ENCODE results near the gene NIPSNAP2. TPM values are rescaled to one million over a fixed set of nuclear protein-coding genes. Genes with fewer than 3 reads are reported as not detected.
"Not testable (repeated sequence)": the region's sequence is repeated elsewhere in the genome, so short reads cannot be mapped to it uniquely, and the experiment has no call there.

NIPSNAP2 gene
- total and polyA plus RNA-seq, 9 donors = 67.7 to 103 (median 82.4) TPM

- not testable (repeated sequence) for H3K27ac ChIP-seq (ENCODE audit: low read length); H3K27me3 ChIP-seq (ENCODE audit: control insufficient read depth, insufficient read depth, low read length); DNase-seq; H3K36me3 ChIP-seq (ENCODE audit: control insufficient read depth, insufficient read depth, low read length); H3K4me1 ChIP-seq (ENCODE audit: control insufficient read depth, insufficient read depth, low read length); H3K9me3 ChIP-seq (replicated peaks; ENCODE audit: control insufficient read depth, low read depth, low read length)
- 20% methylated on average over 13 of the region's 19 CpGs for WGBS (ENCODE audit: insufficient coverage)
- peak overlapping the region; percentile 84 for H3K4me3 ChIP-seq (ENCODE audit: low read length)
Measured at GRCh38 chr7:55952352-55952671, 12.1 kb upstream of the NIPSNAP2 start.

DNA sequence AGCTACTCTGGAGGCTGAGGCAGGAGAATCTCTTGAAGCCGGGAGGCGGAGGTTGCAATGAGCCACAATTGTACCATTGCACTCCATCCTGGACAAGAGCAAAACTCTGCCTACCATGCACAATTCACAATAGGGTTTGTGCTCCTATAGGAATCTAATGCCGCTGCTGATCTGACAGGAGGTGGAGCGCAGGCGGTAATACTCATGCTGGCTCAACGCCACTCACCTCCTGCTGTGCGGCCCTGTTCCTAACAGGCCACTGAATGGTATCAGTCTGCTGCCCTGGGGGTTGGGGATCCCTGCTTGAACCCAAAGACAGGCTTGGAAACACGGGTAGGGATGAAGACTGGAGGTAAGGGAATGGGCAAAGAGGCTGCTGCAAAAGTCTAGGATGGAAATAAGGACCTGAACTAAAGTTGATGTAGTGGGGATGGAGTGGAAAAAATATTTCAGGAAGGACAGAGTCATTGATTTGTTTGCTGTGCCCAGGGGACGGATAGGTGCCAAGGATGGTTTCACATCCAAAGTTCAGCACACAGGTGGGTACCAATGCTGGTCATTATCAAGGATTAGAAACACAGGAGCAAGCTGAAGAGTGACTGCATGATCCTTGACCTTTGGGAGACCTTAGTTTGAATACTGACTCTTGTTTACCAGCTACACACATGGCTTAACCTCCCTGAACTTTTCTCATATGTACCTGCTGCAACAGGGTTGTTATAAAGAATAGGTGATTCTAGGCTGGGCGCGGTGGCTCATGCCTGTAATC lies 10.5 kb upstream of the NIPSNAP2 start:
- no peaks in the 10 kb centered on the region for H3K9me3 ChIP-seq (replicated peaks; ENCODE audit: control insufficient read depth, low read depth, low read length)
- DNase-seq = no peak
- 95% methylated on average over 9 of the region's 11 CpGs for WGBS (ENCODE audit: insufficient coverage)
- peaks cover 4% of the 10 kb centered on the region for H3K4me1 ChIP-seq (ENCODE audit: control insufficient read depth, insufficient read depth, low read length)
- H3K4me3 ChIP-seq (ENCODE audit: low read length) = no peak overlapping the region
- H3K36me3 ChIP-seq (ENCODE audit: control insufficient read depth, insufficient read depth, low read length) = peaks cover 9% of the 10 kb centered on the region
- H3K27ac ChIP-seq (ENCODE audit: low read length) = no peak overlapping the region
- H3K27me3 ChIP-seq (ENCODE audit: control insufficient read depth, insufficient read depth, low read length) = no peaks in the 10 kb centered on the region

DNA sequence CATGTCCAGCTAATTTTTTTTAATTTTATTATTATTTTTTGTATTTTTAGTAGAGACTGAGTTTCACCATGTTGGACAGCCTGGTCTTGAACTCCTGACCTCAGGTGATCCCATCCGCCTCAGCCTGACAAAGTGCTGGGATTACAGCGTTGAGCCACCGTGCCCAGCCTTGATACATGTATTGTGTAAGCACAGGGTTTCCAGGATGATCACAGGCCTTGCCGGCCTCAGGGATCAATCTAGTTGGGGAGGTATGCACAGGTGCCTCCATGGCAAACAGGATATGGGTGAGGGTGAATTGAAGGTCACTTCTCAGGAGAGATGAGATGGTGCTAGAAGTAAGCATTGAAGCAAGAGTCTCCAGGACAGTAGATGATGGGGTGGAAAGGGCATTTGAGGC lies 7.2 kb upstream of the NIPSNAP2 start:
- Histone ChIP-seq H3K27me3 (ENCODE audit: control insufficient read depth, insufficient read depth, low read length) (no peaks in the 10 kb centered on the region), H3K4me1 (ENCODE audit: control insufficient read depth, insufficient read depth, low read length) (peaks cover 4% of the 10 kb centered on the region), H3K9me3 (replicated peaks; ENCODE audit: control insufficient read depth, low read depth, low read length) (no peaks in the 10 kb centered on the region), H3K4me3 (ENCODE audit: low read length) (no peak overlapping the region), H3K27ac (ENCODE audit: low read length) (no peak overlapping the region), H3K36me3 (ENCODE audit: control insufficient read depth, insufficient read depth, low read length) (peaks cover 9% of the 10 kb centered on the region)
- WGBS (ENCODE audit: insufficient coverage) = 89% methylated on average over 4 of the region's 4 CpGs
- DNase-seq = no peak

GRCh38 chr7:55962014-55962413 lies 2.4 kb upstream of the NIPSNAP2 start:
- Histone ChIP-seq H3K9me3 (replicated peaks; ENCODE audit: control insufficient read depth, low read depth, low read length) (no peaks in the 10 kb centered on the region), H3K4me1 (ENCODE audit: control insufficient read depth, insufficient read depth, low read length) (peaks cover 17% of the 10 kb centered on the region), H3K27ac (ENCODE audit: low read length) (no peak overlapping the region), H3K36me3 (ENCODE audit: control insufficient read depth, insufficient read depth, low read length) (peaks cover 5% of the 10 kb centered on the region), H3K4me3 (ENCODE audit: low read length) (no peak overlapping the region), H3K27me3 (ENCODE audit: control insufficient read depth, insufficient read depth, low read length) (no peaks in the 10 kb centered on the region)
- 65% methylated on average over 2 of the region's 3 CpGs for WGBS (ENCODE audit: insufficient coverage)
- no peak for DNase-seq

DNA sequence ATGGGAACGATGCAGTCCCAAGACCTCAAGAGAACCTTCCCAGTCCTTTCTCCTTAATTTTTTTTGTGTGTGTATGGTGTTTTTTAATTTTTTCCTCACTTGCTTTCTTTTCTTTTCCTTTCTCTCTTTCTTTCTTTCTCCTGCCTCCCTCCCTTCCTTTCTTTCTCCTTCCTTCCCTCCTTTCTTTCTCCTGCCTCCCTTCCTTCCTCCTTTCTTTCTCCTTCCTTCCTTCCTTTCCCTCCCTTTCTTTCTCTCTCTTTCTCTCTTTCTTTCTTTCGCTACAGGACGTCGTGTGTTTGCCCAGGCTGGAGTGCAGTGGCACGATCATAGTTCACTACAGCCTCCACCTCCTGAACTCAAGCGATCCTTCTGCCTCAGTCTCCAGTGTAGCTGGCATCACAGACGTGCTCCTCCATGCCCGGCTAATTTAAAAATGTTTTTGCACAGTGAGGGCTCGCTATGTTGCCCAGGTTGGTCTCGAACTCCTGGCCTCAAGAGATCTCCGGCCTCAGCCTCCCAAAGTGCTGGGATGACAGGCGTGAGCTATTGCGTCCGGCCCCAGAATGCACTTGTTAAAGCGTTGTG lies 709 bp upstream of the NIPSNAP2 start:
- no peaks in the 10 kb centered on the region for H3K27me3 ChIP-seq (ENCODE audit: control insufficient read depth, insufficient read depth, low read length)
- H3K36me3 ChIP-seq (ENCODE audit: control insufficient read depth, insufficient read depth, low read length) = peaks cover 14% of the 10 kb centered on the region
- H3K4me3 ChIP-seq (ENCODE audit: low read length) = no peak overlapping the region
- peaks cover 18% of the 10 kb centered on the region for H3K4me1 ChIP-seq (ENCODE audit: control insufficient read depth, insufficient read depth, low read length)
- DNase-seq = no peak
- 82% methylated on average over 10 of the region's 15 CpGs for WGBS (ENCODE audit: insufficient coverage)
- no peaks in the 10 kb centered on the region for H3K9me3 ChIP-seq (replicated peaks; ENCODE audit: control insufficient read depth, low read depth, low read length)
- peak overlapping the region; percentile 75 for H3K27ac ChIP-seq (ENCODE audit: low read length)

- DNase-seq = no peak
- Histone ChIP-seq H3K27ac (ENCODE audit: low read length) (peak overlapping the region; percentile 93), H3K4me3 (ENCODE audit: low read length) (peak overlapping the region; percentile 71), H3K4me1 (ENCODE audit: control insufficient read depth, insufficient read depth, low read length) (peaks cover 25% of the 10 kb centered on the region), H3K36me3 (ENCODE audit: control insufficient read depth, insufficient read depth, low read length) (peaks cover 20% of the 10 kb centered on the region), H3K27me3 (ENCODE audit: control insufficient read depth, insufficient read depth, low read length) (no peaks in the 10 kb centered on the region), H3K9me3 (replicated peaks; ENCODE audit: control insufficient read depth, low read depth, low read length) (no peaks in the 10 kb centered on the region)
- 2% methylated on average over 7 of the region's 14 CpGs for whole genome bisulfite sequencing (ENCODE audit: insufficient coverage)
Measured at GRCh38 chr7:55965100-55965470, 700 bp downstream of the NIPSNAP2 start.

DNA sequence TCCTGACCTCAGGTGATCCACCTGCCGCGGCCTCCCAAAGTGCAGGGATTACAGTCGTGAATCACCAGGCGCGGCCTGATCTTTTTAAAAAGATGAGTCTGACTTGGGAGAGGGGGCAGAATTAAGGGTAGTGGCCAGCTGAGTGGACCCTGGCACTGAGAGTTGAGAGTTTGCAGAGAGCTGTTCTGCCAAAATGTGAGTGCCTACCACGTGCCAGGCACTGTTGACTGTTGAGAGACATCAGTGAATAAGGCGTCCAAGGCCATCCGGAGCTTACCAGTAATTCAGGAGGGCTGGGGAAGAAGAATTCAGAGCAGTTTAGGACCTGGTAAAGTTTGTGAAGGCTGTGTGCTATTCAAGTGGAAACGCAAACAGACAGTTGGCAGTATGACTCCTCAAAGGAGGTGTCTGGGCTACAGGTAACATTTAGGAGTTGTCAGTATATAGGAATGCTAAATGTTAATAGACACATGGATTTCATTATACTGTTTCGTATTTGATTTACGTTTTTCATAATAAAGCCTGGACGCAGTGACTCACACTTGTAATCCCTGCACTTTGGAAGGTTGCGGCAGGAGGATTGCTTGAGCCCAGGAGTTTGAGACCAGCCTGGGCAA lies 1.5 kb downstream of the NIPSNAP2 start:
- H3K4me1 ChIP-seq (ENCODE audit: control insufficient read depth, insufficient read depth, low read length) = peaks cover 32% of the 10 kb centered on the region
- no peak for DNase-seq
- peak overlapping the region; percentile 20 for H3K27ac ChIP-seq (ENCODE audit: low read length)
- H3K9me3 ChIP-seq (replicated peaks; ENCODE audit: control insufficient read depth, low read depth, low read length) = no peaks in the 10 kb centered on the region
- peaks cover 20% of the 10 kb centered on the region for H3K36me3 ChIP-seq (ENCODE audit: control insufficient read depth, insufficient read depth, low read length)
- 66% methylated on average over 9 of the region's 13 CpGs for WGBS (ENCODE audit: insufficient coverage)
- H3K4me3 ChIP-seq (ENCODE audit: low read length) = no peak overlapping the region
- H3K27me3 ChIP-seq (ENCODE audit: control insufficient read depth, insufficient read depth, low read length) = no peaks in the 10 kb centered on the region

DNA sequence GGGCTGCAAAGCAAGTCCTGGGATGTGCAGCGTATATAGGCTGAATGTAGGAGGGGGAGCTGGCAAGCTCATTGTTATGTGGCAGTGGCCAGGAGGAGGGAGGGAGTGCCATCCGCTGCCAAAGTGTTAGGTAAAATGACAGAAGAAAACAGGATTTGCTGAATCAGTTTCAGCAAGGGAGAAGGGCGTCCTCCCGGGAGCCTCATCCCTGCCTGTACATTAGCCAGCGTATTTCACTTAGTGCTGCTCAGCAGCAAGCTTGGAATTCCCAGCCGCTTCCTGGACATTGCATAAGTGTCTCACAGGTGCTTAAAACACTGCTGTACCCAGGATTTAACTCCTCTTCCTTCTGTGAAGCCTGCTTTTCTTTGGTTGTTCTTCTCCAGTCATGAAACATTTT lies 2.5 kb downstream of the NIPSNAP2 start:
- peaks cover 35% of the 10 kb centered on the region for H3K4me1 ChIP-seq (ENCODE audit: control insufficient read depth, insufficient read depth, low read length)
- WGBS (ENCODE audit: insufficient coverage) = 83% methylated on average over 6 of the region's 6 CpGs
- DNase-seq = no peak
- no peak overlapping the region for H3K4me3 ChIP-seq (ENCODE audit: low read length)
- no peaks in the 10 kb centered on the region for H3K27me3 ChIP-seq (ENCODE audit: control insufficient read depth, insufficient read depth, low read length)
- no peak overlapping the region for H3K27ac ChIP-seq (ENCODE audit: low read length)
- peaks cover 20% of the 10 kb centered on the region for H3K36me3 ChIP-seq (ENCODE audit: control insufficient read depth, insufficient read depth, low read length)
- H3K9me3 ChIP-seq (replicated peaks; ENCODE audit: control insufficient read depth, low read depth, low read length) = no peaks in the 10 kb centered on the region

DNA sequence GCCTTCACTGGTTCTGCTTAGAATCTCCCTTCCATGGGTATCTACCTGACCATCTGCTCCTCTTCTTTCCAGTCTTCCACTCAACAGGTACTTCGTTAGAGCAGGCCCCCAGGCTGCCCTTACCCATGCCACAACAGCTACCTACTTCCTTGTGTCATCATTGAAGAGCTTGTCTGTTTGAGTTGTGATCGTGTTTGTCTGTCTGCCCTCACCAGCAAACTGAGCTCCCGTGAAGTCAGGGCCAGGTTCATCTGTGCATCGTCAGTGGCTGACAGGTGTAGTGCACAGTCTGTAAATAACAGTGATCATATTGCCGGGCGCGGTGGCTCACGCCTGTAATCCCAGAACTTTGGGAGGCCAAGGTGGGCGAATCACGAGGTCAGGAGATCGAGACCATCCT lies 5.0 kb downstream of the NIPSNAP2 start:
- no peak for DNase-seq
- Histone ChIP-seq H3K36me3 (ENCODE audit: control insufficient read depth, insufficient read depth, low read length) (peaks cover 20% of the 10 kb centered on the region), H3K27me3 (ENCODE audit: control insufficient read depth, insufficient read depth, low read length) (no peaks in the 10 kb centered on the region), H3K27ac (ENCODE audit: low read length) (peak overlapping the region; percentile 47), H3K9me3 (replicated peaks; ENCODE audit: control insufficient read depth, low read depth, low read length) (no peaks in the 10 kb centered on the region), H3K4me1 (ENCODE audit: control insufficient read depth, insufficient read depth, low read length) (peaks cover 30% of the 10 kb centered on the region), H3K4me3 (ENCODE audit: low read length) (no peak overlapping the region)
- 96% methylated on average over 5 of the region's 11 CpGs for WGBS (ENCODE audit: insufficient coverage)

DNA sequence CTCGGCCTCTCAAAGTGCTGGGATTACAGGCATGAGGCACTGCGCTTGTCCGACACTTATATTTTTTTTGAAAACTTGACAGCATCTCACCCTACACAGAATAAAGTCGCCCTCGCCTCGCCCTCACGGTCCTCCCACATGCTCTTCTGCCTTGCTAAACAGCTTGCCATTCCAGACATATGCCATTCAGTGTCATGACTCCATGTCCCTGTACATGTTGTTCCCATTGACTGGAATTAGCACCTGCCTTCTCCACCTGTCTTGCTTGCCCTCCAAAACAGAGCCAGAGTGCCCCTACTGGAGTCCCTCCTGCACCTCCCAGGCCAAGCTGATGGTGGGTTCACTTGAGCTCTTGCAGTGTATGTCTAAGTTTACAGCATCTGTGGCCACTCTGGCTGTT lies 6.2 kb downstream of the NIPSNAP2 start:
- Histone ChIP-seq H3K9me3 (replicated peaks; ENCODE audit: control insufficient read depth, low read depth, low read length) (no peaks in the 10 kb centered on the region), H3K27ac (ENCODE audit: low read length) (peak overlapping the region; percentile 74)

More for the DNA sequence above, 6.2 kb downstream of the NIPSNAP2 start:
- Histone ChIP-seq H3K36me3 (ENCODE audit: control insufficient read depth, insufficient read depth, low read length) (peaks cover 20% of the 10 kb centered on the region), H3K4me3 (ENCODE audit: low read length) (no peak overlapping the region), H3K4me1 (ENCODE audit: control insufficient read depth, insufficient read depth, low read length) (peaks cover 28% of the 10 kb centered on the region), H3K27me3 (ENCODE audit: control insufficient read depth, insufficient read depth, low read length) (no peaks in the 10 kb centered on the region)
- WGBS (ENCODE audit: insufficient coverage) = 92% methylated on average over 6 of the region's 7 CpGs
- DNase-seq = peak; percentile 53
